ENCODE data around the gene APOBEC3F. TPM values are rescaled to one million over a fixed set of nuclear protein-coding genes. Genes with fewer than 3 reads are reported as not detected.

Gene APOBEC3F
- total RNA-seq, 4 donors from 2014 or later: 0.98 TPM; not detected in 3

GRCh38 chr22:39098026-39098425 is 57.4 kb downstream of the APOBEC3F start:
- no peak overlapping the region for H3K27ac ChIP-seq

GRCh38 chr22:39098576-39098975 is 57.9 kb downstream of the APOBEC3F start:
- no peak for DNase-seq
- Histone ChIP-seq H3K4me1 (no peaks in the 10 kb centered on the region), H3K36me3 (no peaks in the 10 kb centered on the region), H3K4me3 (no peak overlapping the region), H3K9me3 (no peaks in the 10 kb centered on the region), H3K27ac (no peak overlapping the region), H3K27me3 (no peaks in the 10 kb centered on the region)
- ATAC-seq: no peak
- intact Hi-C loops (cut with DNase I; ENCODE audit: low total_unique reads): no loop called here
- in situ Hi-C loops (cut with MboI; ENCODE audit: low sequenced_read_pairs in 4 of 4): no loop called here
- no peak for TF ChIP-seq CTCF (IDR thresholded peaks at IDR 0.05 in 4 of 5, conservative IDR thresholded peaks at IDR 0.05 in 1 of 5)
- no peak for TF ChIP-seq POLR2A (IDR thresholded peaks at IDR 0.05)

More at GRCh38 chr22:39098026-39098425, 57.4 kb downstream of the APOBEC3F start:
- in situ Hi-C loops (cut with MboI; ENCODE audit: low sequenced_read_pairs in 4 of 4) (no loop called here), intact Hi-C loops (cut with DNase I; ENCODE audit: low total_unique reads) (no loop called here)
- Histone ChIP-seq H3K4me1 (no peaks in the 10 kb centered on the region), H3K9me3 (no peaks in the 10 kb centered on the region), H3K27me3 (no peaks in the 10 kb centered on the region), H3K36me3 (no peaks in the 10 kb centered on the region), H3K4me3 (no peak overlapping the region)
- ATAC-seq (no peak), DNase-seq (no peak)
- TF ChIP-seq CTCF (IDR thresholded peaks at IDR 0.05 in 4 of 5, conservative IDR thresholded peaks at IDR 0.05 in 1 of 5): no peak

- H3K27ac ChIP-seq: no peak overlapping the region
- no peaks in the 10 kb centered on the region for H3K9me3 ChIP-seq
- no peak for TF ChIP-seq CTCF (IDR thresholded peaks at IDR 0.05 in 4 of 5, conservative IDR thresholded peaks at IDR 0.05 in 1 of 5)
- TF ChIP-seq POLR2A (IDR thresholded peaks at IDR 0.05): no peak
- H3K4me3 ChIP-seq: no peak overlapping the region
- intact Hi-C loops (cut with DNase I; ENCODE audit: low total_unique reads) (no loop called here), in situ Hi-C loops (cut with MboI; ENCODE audit: low sequenced_read_pairs in 4 of 4) (no loop called here)
- no peak for DNase-seq
- no peaks in the 10 kb centered on the region for H3K27me3 ChIP-seq
- no peaks in the 10 kb centered on the region for H3K36me3 ChIP-seq
- H3K4me1 ChIP-seq: no peaks in the 10 kb centered on the region
- no peak for ATAC-seq
These were observed 60.6 kb downstream of the APOBEC3F start for GRCh38 chr22:39101226-39101625.

DNA sequence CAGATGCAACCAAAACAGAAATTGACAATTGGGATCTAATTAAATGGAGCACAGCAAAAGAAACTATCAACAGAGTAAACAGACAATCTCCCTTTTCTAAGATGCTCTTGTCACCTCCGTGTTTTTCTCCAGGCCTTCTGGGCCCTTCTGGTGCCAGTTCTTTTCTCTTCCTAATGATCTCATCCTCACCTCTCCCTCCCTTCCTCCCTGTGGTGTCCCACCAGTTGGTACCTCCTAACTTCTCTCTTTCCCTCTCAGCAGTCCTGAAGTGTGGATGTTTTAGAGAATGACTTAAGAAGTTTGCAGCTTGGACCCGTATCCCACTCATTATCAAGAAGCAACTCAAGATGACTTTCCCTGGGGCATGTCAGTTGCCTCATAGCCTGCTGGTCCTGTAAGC is 62.8 kb downstream of the APOBEC3F start:
- no peak for DNase-seq
- Histone ChIP-seq H3K9me3 (no peaks in the 10 kb centered on the region), H3K4me3 (no peak overlapping the region), H3K27me3 (no peaks in the 10 kb centered on the region), H3K36me3 (no peaks in the 10 kb centered on the region), H3K4me1 (no peaks in the 10 kb centered on the region), H3K27ac (no peak overlapping the region)
- intact Hi-C loops (cut with DNase I; ENCODE audit: low total_unique reads) (no loop called here), in situ Hi-C loops (cut with MboI; ENCODE audit: low sequenced_read_pairs in 4 of 4) (no loop called here)
- TF ChIP-seq CTCF (IDR thresholded peaks at IDR 0.05 in 4 of 5, conservative IDR thresholded peaks at IDR 0.05 in 1 of 5) (no peak), POLR2A (IDR thresholded peaks at IDR 0.05) (no peak)
- no peak for ATAC-seq

Other genes starting within 250 kb of the APOBEC3F start
- gene DNAL4, start 246.7 kb upstream of the APOBEC3F start, total RNA-seq: 1 to 10 TPM; 5.7 to 7.2 (median 6.7) TPM
- 1 to 10 TPM in 1 of 4 donors, under 1 TPM in 3; 0.25 to 5.0 (median 0.73) TPM for gene NPTXR, start 196.8 kb upstream of the APOBEC3F start, total RNA-seq
- 10 to 100 TPM in 3 of 4 donors, 1 to 10 TPM in 1; 8.4 to 21.5 (median 17.7) TPM for gene CBX6, start 168.6 kb upstream of the APOBEC3F start, total RNA-seq
- under 1 TPM in 2 of 4 donors, not detected in 2; 0.75 to 0.76 TPM for gene APOBEC3A, start 83.3 kb upstream of the APOBEC3F start, total RNA-seq
- under 1 TPM in 1 of 4 donors, not detected in 3; 0.62 TPM for gene APOBEC3B, start 58.5 kb upstream of the APOBEC3F start, total RNA-seq
- 1 to 10 TPM in 2 of 4 donors, under 1 TPM in 2; 0.58 to 1.5 (median 1.0) TPM for gene APOBEC3C, start 26.6 kb upstream of the APOBEC3F start, total RNA-seq
- under 1 TPM in 2 of 4 donors, not detected in 2; 0.19 to 0.72 TPM for gene APOBEC3D, start 19.7 kb upstream of the APOBEC3F start, total RNA-seq
- 1 to 10 TPM in 3 of 4 donors, under 1 TPM in 1; 0.86 to 3.7 (median 2.5) TPM for gene APOBEC3G, start 36.4 kb downstream of the APOBEC3F start, total RNA-seq
- not detected for gene APOBEC3H, start 56.4 kb downstream of the APOBEC3F start, total RNA-seq
- gene CBX7, start 111.8 kb downstream of the APOBEC3F start, total RNA-seq: 10 to 100 TPM; 52.4 to 78.1 (median 62.3) TPM
- 10 to 100 TPM in 1 of 4 donors, 1 to 10 TPM in 3; 6.0 to 20.0 (median 8.9) TPM for gene PDGFB, start 204.1 kb downstream of the APOBEC3F start, total RNA-seq